Stimulated activated CD8-positive, alpha-beta memory T cell treated with anti-CD3 and anti-CD28 coated beads, Interleukin-15, amount 100 ng/mL, for 48 hours (primary cell): Measurements from ENCODE around the gene FAM83E.

Experiments used
- DNase-seq, 2 donors: peaks; one replicate each; pipeline ENCODE4 v3.0.0-alpha.2; 2020; ENCODE audit warnings: low read depth in 2 of 2

FAM83E gene

DNA sequence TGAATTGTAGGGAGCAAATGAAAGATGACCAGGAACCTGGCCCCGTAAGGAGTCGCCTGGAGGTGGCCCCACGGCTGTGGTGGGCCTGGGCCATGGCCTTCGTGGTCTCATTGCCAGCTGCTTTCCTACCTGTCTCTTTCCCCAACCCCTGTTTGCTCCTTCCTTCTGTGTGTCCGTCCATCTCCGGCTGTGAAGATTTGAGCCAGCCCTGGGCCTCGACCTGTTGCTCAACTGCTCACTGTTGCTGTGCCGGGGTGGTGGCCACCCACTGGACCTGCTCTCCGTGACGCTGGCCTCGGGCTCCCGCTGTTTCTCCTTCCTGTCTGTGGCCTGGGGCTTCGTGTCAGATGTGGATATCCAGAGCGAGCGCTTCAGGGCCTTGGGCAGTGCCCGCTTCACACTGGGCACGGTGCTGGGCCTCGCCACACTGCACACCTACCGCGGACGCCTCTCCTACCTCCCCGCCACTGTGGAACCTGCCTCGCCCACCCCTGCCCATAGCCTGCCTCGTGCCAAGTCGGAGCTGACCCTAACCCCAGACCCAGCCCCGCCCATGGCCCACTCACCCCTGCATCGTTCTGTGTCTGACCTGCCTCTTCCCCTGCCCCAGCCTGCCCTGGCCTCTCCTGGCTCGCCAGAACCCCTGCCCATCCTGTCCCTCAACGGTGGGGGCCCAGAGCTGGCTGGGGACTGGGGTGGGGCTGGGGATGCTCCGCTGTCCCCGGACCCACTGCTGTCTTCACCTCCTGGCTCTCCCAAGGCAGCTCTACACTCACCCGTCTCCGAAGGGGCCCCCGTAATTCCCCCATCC is 13.8 kb upstream of the FAM83E start:
- DNase-seq, result no peak

DNA sequence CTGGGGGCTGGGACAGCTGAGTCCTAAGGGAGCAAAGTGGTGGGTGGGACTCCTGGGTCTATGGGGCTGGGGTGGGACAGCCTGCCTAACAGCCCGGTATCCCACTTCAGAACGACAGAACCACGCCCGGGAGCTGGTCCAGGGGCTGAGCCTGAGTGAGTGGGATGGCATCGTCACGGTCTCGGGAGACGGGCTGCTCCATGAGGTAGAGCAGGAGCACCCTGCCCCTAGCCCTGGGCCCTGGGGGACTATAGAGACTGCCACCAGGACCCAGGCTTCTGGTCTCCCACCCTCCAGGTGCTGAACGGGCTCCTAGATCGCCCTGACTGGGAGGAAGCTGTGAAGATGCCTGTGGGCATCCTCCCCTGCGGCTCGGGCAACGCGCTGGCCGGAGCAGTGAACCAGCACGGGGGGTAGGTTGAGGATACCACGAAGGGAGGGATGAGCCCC is 13.0 kb upstream of the FAM83E start:
- DNase-seq, result no peak

DNA sequence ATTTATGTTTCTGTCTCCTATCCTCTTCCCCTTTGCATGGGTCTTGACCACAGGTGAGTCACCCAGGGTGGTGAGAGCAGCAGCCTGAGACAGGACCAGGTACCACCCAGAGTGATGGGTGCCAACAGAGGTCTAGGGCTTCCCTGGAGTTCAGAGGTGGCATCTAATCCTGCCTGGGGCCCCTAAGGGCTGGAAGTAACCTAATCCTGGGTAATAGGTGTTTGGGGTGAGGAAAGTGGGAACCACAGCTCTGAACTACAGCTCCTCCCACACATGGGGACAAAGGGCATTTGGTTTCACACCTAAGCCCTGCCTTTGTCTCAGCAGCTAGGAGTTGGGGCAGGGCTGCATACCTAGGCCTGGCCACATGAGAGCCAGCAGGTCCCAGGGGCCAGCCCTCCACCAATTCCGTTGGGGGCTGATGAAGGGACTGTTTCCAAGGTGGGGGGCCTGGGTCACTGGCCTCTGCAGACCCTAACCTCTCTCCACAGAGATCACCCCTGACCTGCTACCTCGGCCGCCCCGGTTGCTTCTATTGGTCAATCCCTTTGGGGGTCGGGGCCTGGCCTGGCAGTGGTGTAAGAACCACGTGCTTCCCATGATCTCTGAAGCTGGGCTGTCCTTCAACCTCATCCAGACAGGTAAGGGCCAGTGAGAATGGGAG is 12.5 kb upstream of the FAM83E start:
- DNase-seq, result no peak

DNA sequence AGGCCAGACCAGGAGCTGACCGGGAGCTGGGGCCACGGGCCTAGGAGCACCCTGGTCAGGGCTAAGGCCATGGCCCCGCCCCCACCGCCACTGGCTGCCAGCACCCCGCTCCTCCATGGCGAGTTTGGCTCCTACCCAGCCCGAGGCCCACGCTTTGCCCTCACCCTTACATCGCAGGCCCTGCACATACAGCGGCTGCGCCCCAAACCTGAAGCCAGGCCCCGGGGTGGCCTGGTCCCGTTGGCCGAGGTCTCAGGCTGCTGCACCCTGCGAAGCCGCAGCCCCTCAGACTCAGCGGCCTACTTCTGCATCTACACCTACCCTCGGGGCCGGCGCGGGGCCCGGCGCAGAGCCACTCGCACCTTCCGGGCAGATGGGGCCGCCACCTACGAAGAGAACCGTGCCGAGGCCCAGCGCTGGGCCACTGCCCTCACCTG is 11.0 kb upstream of the FAM83E start:
- no peak for DNase-seq

DNA sequence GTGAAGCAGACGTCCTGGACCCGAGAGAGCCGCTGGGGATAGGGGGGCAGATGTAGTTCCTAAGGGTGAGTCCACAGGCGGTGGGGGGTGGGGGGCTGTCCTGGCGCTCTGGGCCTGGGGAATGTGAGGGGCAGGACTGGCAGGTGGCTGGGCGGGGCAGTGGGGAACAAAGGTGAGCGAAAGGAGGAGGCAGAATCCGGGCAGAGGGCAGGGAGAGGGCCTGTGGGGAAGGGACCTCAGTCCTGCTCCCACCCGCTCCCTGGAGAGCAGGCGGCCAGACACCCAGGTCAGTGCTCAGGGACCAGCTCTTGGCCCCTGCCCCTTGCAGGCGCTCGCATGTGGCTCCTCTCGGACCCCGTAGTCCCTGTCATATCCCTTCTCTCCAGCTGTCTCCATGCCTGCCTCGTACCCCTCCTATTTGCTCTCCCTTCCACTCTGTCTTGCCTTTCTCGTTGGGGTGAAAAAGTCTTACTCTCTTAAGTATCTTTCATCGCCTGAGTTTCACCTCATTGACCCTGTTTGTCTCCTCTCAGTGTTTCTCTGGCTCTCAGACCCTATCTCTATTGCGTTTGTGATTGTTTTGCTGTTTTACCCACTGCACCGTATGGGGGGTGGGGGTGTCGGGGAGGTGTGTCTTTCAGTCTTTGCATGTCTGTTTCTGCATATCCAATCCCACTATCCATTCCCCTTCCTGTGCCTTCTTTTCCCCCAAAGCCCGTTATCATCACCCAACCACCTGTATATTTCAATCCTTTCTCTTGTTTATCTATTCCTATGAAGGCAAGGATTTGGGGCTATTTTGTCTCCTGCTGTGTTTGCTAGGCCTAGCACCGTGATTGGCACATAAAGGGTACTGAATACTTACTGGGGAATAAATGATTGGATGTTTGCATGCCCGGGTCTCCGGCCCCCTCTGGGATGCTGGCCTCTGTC is 10.2 kb upstream of the FAM83E start:
- no peak for DNase-seq

DNA sequence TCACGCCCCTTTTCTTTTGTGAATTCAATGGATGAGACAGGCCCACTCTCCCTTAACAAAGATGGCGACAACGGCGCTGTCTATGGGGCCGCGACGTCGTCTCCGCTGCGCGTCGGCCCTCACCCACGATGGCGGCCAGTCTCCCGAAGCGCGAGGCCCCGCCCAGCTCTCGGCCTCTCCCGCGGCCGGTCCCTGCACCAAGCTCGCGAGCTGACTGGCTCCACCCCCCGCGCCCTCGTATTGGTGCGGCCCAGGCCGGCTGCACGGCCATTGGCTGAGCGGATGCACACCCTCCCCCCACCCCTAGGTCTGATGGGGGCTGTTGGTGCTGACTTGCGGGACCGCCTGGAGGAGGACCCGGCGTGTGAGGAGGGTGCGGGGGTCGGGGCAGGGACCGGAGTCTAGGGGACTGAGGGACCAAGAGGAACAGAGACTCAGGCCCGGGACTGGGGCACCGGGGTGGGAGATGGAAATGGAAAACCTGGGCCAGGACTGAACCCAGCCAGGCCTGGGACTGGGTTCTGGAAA is 9.3 kb upstream of the FAM83E start:
- DNase-seq, result peak; percentile 97 to 98

DNA sequence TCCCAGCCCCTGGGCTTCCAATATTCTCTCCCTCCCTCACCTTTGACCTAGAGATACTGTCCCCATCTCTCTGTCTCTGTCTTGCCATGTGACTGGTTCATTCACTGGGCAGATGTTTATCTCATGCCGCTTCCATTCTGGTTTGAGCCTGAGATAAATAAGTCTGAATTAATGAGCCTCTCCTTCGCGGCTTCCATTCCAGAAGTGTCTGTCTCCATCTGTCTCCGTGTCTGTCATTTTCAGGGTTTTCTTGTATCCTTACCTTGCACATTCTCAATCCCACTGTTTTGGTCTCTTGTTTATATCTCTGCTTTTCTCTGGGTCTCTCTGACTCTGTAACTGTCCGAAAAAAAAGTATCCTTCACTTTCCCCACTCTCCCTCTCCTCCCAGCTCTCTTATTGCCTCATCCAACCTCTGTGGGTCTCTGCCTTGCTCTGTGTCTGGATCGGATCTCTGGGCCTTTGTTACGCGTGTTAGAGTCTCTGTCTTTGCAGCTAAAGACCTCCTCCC is 8.7 kb upstream of the FAM83E start:
- no peak for DNase-seq

DNA sequence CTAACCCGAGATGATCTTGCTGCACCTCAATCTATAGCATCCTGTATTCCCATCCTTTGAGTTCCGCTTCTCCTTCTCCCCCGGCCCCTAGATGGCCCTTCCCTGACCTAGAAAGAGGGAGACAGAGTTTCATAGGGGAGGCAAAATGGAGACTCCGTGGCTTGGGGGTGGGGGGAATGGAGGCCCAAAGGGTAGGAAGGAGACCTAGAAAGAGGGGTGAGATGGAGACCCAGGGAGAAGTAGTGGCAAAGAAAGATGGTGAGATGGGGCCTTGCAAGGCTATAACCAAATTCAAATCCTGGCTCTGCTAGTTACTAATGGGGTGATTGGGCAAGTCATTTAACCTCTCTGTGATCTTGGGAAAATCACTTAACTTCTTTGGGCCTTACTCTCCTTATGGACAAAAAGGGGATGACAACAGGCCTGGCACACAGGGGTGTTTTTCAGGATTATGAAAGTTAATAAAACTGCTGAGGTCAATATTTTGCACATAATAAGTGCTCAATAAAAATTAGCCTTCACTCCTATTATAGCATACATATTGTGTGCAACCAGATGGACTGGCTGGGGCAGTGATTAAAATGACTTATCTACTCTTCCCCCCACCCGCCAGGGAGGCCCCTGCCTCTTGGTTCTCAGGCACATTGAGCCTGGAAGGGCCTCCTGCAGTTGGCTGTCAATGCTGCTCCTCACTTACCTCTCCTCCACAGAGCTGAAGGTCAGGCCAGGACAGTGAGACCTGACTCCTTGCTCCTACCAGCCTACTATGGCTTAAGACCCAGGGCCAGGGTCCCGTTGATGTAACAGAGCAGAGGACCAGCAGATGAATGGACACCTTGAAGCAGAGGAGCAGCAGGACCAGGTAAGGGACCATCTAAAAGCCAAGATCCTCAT is 5.1 kb upstream of the FAM83E start:
- no peak for DNase-seq

DNA sequence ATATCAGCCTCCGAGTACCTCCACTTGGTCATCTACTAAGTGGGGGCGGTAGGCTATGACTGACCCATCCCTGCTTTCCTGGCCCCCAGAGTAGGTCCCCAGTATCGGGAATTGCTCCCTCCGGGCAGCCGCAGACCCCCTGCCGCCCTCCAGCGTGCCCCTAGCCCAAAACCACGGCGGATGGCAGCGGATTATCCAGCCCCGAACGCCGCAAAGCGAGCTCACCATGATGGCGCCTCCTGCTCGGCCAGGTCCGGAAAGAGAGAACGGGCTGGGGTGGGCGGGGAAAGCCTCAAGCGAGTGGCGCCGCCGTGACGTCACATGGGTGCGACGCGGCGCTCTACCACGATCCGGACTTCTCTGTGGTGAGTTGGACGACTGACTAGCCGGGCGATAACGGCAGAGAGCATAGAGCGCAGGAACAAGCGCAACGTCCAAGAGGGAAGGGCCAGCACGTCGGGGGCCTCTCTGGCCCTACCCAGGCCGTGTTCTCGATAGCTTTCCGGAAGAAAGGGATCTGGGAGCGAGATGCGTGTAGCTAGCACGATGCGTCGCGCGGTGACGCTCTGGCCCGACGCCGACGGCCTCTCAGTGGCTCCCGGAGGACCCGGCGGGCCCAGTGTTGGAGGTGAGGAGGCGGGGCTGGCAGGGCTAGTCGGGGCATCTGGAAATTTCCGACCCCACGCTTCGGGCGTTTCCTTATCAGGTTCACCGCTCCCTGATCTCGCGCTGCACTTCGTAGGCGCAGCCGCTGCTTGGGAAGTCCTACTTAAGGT is 4.2 kb upstream of the FAM83E start, which contains the start of the genes RPL18 and SPHK2:
TSS of gene RPL18 (minus strand) at position 263 of the 776 bp plus-strand sequence. CDS start at position 228, 35 bp downstream.
TSS of gene SPHK2 (plus strand) at position 591 of the 776 bp plus-strand sequence. CDS start 1,009 bp downstream, outside the sequence.
- peak; percentile 94 to 95 for DNase-seq

DNA sequence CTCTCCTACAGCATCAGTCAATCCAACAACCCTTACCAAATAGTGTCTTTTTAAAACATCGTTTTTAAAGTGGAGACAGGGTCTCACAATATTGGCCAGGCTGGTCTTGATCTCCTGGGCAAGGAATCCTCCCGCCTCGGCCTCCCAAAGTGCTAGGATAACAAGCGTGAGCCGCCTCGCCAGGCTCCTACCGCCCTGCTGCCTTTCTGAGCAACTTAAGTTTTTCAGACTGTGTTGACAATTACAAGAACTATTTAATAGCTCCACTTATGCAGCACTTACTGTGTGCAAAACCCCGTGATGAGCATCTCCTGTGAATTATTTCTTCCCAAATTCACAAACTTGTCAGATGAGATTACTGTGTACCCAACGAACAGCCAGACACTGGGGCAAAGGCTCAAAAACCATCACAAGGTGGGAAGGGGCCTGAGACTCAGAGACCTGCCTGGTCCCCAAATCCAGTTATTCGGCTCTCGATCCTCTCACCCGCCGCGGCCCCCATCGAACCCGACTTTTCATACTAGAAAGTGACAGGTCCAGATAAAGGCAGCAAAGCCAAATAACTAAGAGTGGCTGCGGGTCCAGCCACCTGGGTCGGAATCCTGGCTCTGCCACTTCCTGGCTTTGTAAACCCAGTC is 3.5 kb upstream of the FAM83E start:
- DNase-seq, result no peak

DNA sequence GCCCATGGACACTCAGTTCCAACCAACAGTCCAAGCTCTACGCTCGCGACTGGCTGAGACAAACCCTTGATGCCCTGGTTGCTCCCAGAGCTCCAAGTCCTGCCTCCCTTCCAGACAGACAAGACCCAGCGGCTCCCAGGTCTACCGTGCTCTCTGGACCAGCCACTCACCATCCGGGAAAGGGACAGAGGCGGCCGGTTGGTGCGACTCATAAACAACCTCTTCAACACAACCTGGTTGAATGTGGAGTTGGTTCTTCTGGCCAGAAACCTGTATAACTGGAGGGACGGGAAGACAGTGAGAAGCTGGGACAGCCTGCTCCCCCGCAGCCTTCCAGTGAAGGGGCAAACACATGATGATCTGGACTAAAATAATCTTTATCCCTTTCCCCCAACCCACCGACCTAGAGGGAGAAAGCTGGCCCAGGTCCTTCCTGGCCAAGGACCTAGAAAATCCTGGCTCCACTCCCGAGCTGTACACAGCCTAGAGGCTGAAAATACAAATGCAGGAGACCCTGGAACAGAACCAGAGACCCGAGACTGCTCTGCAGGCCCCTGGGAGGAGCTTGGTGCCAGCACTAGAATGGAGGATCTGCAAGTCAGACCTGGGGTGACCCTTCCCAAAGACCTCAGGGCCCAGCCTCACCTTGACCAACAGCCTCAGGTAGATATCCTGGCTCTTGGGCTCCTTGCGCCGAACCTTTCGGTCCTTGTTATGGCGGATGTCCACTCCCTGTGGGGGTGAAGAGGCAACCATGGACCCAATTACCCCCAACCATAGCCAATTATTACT is 2.5 kb upstream of the FAM83E start:
- no peak for DNase-seq

DNA sequence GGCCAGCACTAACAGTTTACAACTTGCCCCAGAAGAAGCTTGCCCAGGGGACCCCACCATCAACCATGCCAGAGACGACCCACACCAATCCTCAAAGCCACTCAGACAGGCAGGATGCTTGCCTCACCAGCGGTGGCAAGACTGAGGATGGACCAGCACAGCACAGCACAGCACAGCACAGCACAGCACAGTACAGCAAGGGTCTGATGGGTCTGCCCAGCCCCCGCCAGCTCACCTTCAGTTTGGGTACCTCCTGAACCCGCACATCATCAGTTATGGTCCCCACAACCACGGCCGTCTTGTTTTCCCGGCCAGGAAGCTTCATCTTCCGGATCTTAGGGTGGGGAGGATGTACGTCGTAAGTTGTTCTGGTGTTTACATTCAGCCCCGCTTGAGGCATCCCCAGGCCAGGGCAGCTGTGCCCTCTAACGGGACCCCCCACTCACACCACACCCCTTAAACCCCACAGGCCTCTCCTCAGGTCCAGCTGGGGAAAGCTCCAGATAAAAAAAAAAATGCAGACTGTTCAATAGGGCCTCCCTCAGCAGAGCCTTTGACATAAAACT is 1.7 kb upstream of the FAM83E start:
- DNase-seq, result no peak

DNA sequence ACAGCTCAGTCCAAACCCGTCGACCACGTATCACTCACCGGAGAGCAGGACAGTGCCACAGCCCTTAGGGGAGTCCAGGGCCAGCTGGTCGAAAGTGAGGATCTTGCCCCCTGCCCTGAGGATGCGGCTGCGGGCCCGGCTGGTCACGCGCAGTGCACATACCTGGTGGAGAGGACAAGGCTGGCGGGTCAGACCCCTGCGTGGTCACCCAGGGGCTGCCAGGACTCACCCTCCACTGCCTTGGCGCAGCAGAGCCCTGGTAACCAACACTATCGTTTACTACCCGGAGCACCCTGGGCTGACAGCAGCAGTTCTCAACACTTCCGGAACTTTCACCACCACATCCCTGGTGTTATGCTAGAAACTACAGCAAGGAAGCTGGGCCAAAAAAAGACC is 1.2 kb upstream of the FAM83E start:
- no peak for DNase-seq

DNA sequence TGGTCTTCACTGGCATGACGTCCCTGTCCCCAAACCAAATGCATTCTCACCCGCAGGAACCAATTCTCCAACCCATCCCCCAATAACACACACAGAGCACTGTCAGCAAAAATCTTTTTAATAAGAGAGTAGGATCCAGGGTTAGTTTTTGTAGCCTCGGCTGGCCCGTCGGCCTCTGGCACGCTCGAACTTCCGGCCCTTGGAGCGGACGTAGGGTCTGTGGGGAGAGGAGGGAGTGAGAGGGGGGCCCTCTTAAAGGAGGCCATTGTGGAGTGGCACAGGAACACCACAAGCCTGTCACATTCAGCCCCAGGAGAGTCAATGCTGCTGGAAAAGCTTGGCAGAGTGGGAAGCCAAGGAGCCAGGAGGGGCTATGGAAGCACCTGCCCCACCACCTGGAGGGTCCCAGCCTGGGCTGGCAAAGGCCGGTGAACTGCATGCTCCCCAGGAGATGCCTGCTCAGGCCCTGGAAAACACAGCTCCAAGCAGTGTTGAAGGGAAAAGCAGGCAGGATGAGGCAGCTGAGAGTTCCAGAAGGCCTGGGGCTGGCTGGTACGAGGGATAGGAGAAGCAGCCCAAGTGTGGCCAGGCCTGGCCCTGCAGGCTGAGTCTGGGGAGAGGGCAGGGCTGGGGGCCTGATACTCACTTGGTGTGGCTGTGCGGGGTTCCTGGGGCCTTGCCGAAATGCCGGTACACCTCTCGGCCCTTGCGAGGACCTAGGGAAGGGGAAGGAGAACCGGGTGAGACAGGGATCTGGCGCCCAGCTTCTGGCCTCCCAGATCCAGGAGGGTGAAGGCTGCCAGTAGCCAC is 560 bp upstream of the FAM83E start:
- no peak for DNase-seq

DNA sequence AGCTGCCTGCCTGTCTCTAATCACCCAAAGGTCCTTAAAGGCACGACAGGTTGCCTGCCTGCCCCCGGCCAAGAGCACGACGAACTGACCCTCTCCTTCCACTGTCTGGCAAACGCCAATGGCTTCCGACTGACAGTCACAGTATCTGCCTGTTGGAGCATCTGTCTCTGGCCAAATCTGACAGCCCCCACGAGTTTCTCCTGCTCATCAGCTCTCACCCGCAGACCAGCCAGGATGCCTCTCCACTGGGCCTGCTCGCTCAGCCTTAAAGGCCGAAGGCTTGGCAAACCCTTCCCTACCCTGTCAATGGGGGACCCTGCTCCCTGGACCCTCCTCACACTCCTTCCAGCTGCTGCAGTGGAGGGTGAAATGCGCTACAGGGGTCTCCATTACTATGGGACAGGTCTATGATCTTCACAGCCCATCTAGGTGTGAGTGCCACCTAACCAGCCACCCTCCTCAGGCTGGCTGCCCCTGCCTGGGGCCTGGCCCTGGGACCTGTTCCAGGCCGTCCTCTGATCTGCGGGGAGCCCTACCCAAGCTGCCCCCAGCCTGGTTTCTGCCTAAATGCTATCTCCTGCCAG is 932 bp downstream of the FAM83E start:
- DNase-seq, result no peak

DNA sequence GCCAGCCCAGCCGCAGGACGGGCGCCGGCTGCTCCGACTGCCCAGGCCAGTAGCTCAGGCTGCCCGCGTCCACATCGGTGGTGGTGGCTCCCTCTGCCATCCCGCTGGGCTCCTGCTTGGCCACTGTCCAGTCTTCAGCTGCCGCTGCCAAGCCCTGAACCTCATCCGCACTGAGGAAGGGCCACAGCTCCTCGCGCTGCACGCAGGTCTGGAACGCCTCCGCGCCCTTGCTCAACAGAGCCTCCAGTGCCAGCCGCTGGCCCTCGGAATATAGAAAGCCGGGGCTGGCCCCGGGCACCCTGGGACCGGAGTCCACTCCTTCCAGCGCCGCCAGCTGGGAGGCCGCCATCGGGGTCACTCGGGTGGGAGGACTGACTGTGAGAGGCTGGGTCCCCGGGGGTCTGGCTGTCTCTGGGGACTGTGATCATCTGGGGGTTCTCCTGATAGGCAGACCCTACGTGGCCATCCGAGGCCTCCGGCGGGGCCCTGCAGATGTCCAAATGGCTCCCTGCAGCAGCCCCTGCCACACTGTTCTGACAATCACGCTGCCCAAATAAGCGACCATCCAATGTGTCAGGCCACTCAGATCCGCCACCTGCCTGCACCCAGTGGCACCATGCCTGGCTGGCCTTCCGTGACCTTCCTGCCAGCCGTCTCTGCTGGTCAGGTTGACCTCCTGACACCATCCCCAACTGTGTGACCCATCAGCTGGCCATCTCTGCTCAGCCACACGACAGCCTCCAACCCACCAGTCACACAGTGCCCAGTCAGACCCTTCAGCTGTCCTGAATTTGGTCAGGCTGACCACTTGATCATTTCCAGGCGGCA is 1.6 kb downstream of the FAM83E start:
- no peak for DNase-seq
